Heart left ventricle (tissue), 13 donors: ENCODE results near the gene LEP.

Experiments used
- CTCF ChIP-seq, 12 donors: fragments of 200-600 bp; sonication (generic) in 4 of 12; IDR thresholded peaks; one replicate each; pipeline versions ENCODE4 v1.5.0 to v1.8.0; 2018 to 2022; ENCODE audit warnings: antibody characterized with exemption in 12 of 12, mild to moderate bottlenecking in 5 of 12
- POLR2A ChIP-seq, 2 donors: fragments of 450-650 bp; IDR thresholded peaks; one replicate each; pipeline ENCODE4 v1.6.1; 2017; ENCODE audit warnings: antibody characterized with exemption in 2 of 2, mild to moderate bottlenecking in 2 of 2, moderate library complexity in 2 of 2
- donor health status: ischemic (EF 13 %, LVEDD 7.1; RV severe dilation, severe dysfunction).
- donor health status: DM: no; HTN: yes; CAD: no.
- donor health status: DM: no; HTN: no; CAD: no.
- donor health status: ischemic (EF 25% LVEDD 6.9; RV normal size, moderate dysfunction).
- donor health status: ischemic (EF 25% LVEDD 5.7; RV mildly dilated, moderate dysfunction).
- donor health status: ischemic (EF 35%, LVEDD 5.7; RV mildly dilated, moderate dysfunction).
- donor health status: nonischemic (EF 11% LVEDD 7.7; RV severe dilation, severe dysfunction).
- donor health status: DM: yes; HTN: yes; CAD: no.
- donor health status: PGD.
- donor health status: ischemic (EF 29% LVEDD 5.4; RV normal size, mild dysfunction).
- donor health status: nonischemic (EF 23%, LVEDD 6.1; RV moderate dilation, normal function).

- TF ChIP-seq CTCF (IDR thresholded peaks at IDR 0.05) (no peak), POLR2A (IDR thresholded peaks at IDR 0.05) (no peak)
These were observed 33.5 kb upstream of the LEP start for GRCh38 chr7:128207609-128208008.
